HCT116 (cell line): Measurements from ENCODE around the gene TOPBP1.

ENCODE experiments used
- POLR2A ChIP-seq: IDR thresholded peaks from 2 replicates; pipeline ENCODE4 v1.7.0; 2011; ENCODE audit warnings: borderline replicate concordance; ENCODE audit not compliant: insufficient read depth, insufficient read length; ENCODE audit errors: extremely low read depth
- TF ChIP-seq, protein P1 (sequence below), 3 experiments: fragments of 200-600 bp in 1 of 3; sonication (generic) in 1 of 3; IDR thresholded peaks in 2 of 3; conservative IDR thresholded peaks in 1 of 3; 2 replicates each; pipeline ENCODE4 v1.5.1; 2012 to 2017; ENCODE audit warnings: low read depth in 2 of 3, low read length in 2 of 3, antibody characterized with exemption in 1 of 3, borderline replicate concordance in 1 of 3, control low read depth in 1 of 3, mild to moderate bottlenecking in 1 of 3, mixed read lengths in 1 of 3, mixed run types in 1 of 3, moderate library complexity in 1 of 3; ENCODE audit not compliant: insufficient read depth in 1 of 3

DNA sequence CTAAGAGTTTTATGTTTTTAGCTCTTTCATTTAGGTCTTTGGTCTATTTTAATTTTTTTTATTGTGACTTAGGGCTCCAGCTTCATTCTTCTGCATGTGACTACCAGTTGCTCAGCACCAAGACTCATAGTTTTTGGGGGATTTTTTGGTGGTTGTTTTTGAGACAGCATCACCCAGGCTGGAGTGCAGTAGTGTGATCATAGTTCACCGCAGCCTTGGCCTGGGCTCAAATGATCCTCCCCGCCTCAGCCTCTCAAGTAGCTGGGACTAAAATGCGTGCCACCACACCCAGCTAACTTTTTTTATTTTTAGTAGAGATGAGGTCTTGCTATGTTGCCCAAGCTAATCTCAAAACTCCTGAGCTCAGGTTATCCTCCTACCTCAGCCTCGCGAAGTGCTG is 68.9 kb downstream of the TOPBP1 start:
- TF ChIP-seq, protein P1, sequence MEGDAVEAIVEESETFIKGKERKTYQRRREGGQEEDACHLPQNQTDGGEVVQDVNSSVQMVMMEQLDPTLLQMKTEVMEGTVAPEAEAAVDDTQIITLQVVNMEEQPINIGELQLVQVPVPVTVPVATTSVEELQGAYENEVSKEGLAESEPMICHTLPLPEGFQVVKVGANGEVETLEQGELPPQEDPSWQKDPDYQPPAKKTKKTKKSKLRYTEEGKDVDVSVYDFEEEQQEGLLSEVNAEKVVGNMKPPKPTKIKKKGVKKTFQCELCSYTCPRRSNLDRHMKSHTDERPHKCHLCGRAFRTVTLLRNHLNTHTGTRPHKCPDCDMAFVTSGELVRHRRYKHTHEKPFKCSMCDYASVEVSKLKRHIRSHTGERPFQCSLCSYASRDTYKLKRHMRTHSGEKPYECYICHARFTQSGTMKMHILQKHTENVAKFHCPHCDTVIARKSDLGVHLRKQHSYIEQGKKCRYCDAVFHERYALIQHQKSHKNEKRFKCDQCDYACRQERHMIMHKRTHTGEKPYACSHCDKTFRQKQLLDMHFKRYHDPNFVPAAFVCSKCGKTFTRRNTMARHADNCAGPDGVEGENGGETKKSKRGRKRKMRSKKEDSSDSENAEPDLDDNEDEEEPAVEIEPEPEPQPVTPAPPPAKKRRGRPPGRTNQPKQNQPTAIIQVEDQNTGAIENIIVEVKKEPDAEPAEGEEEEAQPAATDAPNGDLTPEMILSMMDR (IDR thresholded peaks at IDR 0.05 in 2 of 3, conservative IDR thresholded peaks at IDR 0.05 in 1 of 3; ENCODE audit: borderline replicate concordance in 1 of 3, insufficient read depth in 1 of 3, low read depth in 2 of 3, low read length in 2 of 3), result no peak
- TF ChIP-seq POLR2A, result no peak
